Glomerular visceral epithelial cell (primary cell): Measurements from ENCODE around the gene FSIP1.

Experiments
- DNase-seq: peaks from one replicate; pipeline ENCODE4 v3.0.0-alpha.2; 2016; ENCODE audit errors: extremely low spot score

Gene FSIP1

DNA sequence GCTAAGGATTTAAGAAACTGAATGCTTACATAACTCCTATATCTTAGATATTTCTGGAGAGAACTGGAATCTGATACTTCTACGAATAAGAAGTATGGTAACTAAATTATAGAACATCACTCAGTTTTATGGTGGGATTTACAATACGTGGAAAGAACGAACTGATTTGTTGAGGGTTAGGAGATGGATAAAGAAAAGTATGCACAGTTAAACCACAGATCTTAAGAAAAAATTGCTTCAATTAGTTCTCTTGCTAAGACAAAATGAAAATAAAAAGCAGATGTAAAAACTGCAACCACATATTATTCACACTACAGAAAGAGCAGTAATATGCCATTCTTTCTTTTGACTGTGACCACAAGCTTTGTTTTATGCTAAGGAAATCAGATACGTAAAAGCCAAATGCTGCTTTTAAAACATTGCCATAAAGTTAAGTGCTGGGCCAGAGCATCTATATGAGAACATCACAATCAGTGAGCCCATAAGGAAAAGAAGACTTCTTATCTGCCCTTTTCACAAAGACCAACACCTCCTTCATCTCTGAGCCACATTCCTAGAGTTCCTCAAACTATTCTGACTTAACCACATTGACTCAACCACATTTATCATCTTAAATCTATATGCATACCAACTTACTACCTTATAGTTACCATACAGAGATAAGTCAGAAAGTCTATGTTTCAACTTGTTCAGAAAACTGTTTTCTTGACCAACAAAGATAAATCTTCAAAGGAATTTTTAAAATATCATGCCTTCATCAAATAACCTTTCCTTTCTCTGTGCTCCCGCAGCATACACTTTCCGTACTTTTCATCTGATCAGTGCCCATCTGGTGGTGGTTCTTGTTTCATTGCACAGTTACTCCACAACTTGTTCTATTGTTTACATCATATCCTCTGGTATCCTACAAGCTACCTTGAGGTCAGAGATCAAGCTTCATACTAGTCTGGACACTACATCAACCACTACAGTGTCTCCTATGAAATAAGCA lies 61.7 kb downstream of the FSIP1 start:
- peak; percentile 64 for DNase-seq

DNA sequence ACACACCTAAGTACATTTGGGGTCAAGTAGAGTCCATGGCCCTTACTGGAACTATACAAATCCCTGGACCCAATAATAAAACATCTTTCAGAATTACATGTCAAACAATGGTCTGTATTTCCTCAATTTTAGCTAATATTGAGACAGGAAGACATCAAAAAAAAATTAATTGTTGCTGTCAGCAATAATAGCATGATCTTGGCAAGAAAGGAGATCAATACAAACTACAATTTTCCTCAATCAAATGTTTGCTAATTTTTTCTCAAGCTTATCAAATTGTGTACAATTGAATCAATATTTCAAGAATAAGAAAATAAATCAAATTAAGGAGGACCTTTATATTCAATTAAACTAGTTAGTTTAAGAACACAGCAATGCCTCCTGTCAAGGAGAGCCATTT lies 62.6 kb downstream of the FSIP1 start:
- DNase-seq, result no peak

DNA sequence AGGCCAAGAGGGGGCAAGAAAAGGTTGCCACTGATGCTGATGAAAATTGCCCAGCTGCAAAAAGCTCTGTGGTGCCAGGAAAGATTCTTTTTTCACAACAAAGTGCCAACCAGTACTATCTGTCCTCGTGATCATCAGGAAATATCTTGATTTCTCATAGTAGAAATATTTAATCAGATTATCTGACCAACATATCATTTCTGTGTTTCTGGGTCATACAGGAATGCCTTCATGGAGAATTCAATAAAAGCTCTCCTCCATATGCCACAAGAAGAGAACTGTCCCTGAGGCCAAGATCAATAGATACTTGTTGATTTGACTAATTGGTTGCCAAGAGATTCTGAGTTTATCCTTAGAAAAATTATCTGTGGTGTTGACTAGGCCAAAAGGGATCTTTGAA lies 63.5 kb downstream of the FSIP1 start:
- DNase-seq, result no peak

DNA sequence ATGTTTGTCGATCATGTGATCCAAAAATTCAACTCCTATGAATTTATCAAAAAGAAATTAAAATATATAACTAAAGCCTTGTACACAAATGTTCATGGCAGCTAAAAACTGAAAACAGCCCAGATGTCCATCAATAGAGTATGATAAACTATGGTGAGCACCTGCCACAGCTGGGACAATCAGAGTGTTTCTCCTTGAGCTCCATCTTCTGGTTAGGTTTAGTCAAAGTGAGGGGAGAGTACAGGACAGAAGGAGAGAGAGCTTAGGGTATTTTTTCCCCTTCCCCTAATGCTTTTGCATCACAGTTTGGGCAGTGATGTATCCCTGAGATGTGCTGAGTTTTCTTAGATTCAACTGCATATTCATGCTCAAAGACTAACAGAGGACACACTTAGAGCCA lies 65.5 kb downstream of the FSIP1 start:
- DNase-seq, result no peak

DNA sequence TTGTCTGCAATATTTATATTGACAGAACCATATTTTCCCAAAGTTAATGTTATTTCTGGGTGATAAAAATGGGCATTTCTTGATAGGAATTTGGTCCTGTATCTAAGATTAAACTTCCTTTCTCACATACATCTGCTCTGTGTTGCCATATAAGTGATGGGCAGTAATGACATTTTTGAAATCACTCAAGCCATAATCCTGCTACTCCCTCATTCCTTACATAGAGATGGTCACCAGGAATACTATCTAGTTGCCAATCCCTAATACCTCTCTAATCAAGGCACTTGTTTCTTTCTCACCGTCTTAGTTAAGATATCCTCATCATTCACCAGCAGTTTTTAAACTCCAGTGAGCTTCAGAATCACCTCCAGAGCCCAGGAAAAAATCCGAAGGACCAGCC lies 68.4 kb downstream of the FSIP1 start:
- no peak for DNase-seq

DNA sequence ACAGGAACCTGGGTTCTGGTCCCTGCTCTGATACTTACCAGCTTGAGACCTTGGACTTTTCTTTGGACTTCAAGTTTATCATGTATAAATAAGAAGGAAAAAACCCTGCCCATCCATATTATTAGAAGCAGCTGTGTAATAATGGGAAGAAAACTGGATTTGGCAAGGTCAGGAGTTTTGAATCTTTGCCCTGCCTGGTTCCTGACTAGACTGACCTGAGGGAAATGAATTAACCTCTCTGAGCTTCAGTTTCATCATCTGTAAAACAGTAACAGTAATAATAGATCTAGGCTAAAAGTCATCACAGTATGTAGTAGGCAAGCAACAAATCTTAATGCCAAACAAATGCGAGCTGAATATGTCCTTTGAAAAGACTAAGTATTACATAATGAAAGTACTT lies 68.8 kb downstream of the FSIP1 start:
- DNase-seq, result no peak

DNA sequence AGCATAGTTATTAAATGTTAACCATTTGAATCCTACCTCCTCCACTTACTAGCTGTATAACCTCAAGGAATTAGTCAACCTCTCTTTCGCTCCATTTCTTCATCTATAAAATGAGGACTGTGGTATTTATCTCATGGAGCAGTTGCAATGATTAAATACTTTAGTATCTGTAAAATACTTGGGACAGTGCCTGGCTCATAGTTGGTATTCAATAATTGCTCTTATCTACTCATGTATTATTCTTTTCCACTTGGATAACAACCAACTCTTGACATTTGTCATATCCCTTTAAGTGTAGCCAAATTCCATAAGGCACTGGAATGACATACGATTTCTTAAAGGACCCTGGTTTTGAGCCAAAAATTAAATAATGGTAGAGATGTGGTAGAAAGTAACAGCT lies 72.0 kb downstream of the FSIP1 start:
- no peak for DNase-seq

DNA sequence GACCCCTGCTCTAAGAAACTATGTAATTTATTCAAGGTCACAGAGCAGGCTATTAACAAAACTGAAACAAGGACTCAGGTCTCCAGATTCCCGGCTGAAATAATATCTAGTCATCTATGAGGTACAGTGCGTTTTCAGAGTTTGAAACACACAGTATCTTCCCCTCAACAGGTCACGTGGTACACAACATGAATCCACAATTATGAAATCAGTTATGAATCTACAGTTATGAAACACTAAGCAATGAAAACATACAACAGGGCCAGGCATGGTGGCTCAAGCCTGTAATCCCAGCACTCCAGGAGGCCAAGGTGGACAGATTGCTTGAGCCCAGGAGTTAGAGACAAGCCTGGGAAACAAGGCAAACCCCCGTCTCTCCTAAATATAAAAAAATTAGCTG lies 72.7 kb downstream of the FSIP1 start:
- no peak for DNase-seq

DNA sequence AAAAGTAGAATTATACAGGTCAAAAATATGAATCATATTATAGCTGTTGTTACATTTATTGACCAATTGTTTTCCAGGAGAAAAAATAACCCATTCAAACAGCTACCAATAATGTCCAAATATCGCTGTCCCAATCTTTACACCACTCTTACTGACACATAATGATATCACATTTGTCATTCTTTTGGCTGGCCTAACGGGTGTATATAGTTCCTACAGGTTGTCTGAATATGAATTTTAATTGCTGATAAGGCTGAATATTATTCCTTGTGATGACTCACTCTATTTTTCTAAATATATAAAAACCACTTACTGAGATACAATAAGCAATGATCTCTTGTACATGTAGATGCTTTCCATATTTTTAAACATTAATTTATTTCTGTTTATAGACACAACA lies 76.4 kb downstream of the FSIP1 start:
- no peak for DNase-seq

DNA sequence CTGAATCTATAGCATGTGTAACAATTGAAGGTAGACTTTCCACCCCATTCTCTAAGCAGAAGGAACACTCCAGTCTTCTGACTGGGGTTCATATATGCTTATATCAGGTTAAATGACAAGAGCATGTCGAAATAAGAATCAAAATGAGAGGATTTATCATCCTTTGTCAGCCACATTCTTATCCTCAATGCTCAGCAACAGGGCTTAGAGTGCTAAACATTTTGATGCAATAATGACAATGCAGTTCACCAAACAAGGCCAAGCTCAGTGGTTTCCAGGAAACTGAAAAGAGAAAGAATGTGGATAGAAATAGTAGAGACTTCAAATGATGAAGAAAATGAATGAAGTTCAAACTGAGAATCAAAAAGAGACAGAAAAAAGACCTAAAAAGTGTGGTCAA lies 78.0 kb downstream of the FSIP1 start:
- no peak for DNase-seq

DNA sequence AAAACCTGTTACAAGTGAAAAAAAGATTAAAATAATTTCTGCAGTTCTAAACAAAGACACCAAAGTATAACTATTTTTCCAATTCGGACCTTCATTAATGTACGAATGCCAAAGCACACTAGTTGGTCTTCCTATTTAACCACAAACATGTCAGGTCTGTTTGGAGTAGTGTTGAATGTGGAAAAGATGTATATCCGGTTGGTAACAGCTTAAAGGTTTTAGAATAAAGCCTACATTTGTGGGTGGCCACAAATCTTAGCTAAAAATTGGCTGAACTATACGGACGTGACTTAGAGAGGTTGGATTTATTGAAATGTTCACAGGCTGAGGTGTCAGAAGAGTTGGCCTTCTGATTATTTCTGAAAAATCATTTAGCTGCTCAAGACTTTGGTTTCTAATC lies 78.4 kb downstream of the FSIP1 start:
- DNase-seq, result no peak

DNA sequence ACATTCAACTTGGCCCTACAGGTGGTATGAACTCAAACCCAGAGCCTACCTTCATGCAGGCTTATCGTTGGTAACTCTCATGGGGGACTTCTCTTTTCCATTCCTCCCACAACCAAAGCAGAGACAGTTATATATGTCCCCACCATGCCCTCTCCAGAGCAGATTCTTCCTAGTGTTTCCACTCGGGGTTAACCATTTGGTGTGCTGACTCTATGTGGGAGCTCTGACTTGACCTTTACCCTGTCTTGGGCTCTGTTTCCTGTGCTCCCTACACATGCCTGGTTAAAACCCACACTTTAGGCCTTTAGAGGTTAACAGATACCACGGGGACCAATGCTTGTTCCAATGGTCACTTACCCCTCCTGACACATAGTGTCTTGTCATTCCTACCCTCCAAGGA lies 80.7 kb downstream of the FSIP1 start:
- DNase-seq, result no peak

DNA sequence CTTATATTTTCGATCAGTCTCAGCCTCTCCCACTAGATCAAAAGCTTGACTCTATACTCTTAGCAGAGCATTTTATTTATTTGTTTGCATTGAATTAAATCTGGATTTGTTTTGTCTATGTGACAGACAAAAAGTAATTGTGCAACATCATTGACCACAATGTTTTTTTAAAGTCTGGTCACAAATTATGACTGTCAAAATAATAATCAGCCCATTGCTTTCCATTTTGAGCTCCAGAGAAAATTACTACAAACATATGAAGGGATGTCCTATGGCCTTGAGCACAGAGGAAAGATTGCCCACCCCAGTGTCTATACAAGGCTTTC lies 82.3 kb downstream of the FSIP1 start:
- no peak for DNase-seq

DNA sequence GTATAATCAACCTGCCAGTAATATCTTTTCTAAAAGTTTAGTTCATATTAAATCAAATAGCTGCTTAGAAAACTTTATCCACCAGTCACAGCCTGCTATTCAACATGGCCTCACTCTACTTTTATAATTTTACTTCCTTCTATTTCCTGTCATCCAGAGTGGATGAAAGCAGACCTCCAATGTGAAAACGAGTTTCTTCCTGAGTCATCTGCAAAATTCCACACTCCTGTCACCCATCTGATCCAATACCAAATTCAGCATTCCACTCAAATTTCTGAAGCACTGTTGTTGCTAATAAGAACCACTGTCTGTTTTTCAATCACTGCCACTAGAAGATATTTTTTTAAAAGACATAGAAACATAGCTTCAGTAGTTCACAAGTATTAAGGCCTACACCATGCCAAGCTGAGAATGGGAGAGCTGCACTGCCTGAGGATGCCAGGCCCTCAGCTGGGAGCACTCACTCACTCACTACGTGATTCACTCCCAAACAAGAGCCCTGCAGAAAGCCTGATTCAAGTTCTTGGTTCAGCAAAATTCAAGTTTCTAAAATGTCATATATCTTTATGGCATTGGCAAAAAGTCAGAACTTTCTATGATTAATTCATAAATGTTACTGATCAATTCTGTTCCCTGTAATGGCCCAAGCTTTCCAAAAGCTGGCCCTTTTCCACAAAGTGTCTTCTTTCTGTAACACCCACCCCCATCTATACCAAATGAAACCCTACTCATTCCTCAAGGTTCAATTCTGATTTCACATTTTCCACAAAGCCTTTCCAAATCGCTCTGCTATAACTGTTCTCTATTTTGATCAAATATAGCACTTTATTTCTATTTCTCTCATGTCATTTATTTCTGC lies 82.9 kb downstream of the FSIP1 start:
- DNase-seq, result peak; percentile 7

DNA sequence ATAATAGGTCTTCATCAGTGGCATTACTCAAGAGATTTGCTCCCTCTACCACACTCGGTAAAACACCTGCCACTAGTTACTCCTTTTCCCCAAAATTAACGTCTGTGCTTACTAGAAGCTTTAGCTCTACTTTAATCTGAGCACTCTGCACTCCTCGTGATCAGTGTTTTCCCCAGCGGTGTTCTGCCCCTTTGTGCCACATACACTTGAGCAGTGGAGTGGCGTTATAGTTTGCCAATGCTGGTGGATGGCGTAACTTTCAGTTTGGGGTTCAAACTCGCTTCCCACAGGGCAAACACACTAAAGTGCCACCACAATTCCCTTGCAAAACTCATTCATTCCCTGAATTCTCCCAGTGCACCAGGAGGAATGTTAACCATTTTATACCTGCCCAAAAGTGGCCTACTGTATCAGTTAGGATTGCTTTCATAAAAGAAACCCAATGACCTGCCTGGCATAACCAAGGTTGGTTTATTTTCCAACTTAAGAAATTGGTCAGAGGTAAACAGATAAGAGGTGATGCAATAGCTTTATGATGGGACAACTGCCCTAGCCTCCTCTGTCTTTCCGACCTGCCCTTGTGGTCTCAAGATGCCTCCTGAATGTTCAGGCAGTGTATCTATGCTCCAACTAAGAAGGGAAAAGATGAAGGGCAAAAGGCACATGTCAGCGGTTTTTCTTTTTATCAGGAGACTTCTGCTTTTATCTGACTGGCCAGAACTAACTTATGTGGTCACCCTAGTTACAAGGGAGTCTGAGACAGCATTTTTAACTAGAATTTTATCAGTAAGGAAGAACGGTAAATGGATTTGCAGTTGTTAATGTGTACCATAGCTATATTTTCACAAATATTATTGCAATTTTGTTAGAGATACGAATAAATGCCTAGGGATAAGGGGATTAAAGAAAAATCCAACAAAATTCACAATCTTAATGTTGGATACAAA lies 83.9 kb downstream of the FSIP1 start:
- DNase-seq, result no peak

DNA sequence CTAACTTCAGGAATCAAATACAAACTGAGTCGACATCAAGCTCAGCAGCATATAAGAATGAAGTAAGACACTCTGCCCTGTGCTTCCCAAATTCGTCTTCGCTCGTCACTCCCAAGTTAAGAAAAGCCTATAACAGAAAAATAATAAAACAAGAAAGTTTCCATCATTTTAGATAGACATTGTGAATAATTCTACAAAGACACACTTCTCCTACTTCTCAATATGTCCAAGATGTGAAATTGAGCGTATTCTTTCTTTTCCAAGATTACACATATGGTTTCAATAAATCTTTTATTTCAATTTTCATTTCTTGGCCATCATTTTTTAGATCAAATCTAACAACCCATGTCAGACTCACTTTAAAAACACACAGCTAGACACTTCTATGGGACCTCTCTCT lies 85.1 kb downstream of the FSIP1 start:
- no peak for DNase-seq

DNA sequence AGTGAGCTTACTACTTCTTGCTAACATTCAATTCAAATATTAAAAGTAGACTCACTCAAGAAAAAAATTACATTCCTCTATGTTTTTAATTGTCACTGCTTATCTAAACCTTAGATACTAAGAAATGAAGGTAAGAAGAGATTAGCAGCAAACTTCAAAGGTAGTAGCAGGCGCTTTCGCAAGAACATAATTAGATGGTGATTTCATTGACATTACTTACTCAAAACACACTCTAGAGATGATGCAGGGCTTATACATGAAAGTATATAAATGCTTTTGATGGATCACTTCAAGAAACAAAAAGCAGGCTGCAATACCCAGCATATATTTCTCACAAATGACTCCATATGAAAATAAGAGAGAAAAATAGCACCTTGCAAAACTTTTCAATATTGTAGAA lies 86.8 kb downstream of the FSIP1 start:
- DNase-seq, result no peak

DNA sequence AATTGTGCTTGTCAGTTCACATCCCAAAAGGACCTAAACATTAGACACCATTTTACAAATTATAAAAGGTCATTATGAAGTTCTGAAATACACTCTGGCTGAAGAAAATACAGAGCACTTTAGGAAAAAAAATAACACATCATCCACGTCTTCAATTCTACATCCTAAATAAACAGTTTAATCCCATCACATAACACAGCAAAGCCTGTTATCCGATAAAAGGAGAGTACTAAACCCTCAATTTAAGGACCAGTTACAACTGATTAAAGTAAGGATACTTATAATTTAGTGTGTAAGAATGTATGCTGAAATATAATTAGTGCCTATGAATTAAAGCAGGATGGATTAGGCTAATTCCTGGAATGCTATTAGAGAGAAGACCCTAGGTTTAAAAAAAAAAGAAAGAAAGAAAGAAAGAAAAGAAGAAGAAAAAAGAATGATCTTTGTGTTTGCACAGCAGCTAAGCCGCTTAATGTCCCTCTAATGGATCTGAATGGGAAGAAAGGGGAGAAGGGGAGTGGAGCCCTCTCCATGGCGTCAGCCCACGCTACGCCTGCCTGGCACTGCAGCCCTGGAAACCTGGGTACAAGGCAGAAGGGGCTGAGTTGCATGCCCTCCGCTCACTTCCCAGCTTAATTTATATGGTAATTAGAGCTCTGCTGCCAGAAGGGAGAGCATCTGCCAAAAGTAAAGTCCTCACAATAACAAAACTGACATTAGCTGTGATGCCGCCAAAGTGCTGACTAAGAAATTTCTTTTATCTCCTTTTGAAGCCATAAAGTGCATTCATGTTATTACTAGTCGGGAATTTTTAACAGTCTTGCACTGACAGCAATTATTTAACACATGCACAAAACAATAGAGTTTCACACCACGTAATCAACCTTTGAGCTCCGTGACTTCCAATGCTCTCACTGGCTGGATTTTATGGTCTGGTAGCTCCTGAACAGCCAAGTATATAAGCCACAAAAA lies 90.0 kb downstream of the FSIP1 start:
- DNase-seq, result peak; percentile 45

DNA sequence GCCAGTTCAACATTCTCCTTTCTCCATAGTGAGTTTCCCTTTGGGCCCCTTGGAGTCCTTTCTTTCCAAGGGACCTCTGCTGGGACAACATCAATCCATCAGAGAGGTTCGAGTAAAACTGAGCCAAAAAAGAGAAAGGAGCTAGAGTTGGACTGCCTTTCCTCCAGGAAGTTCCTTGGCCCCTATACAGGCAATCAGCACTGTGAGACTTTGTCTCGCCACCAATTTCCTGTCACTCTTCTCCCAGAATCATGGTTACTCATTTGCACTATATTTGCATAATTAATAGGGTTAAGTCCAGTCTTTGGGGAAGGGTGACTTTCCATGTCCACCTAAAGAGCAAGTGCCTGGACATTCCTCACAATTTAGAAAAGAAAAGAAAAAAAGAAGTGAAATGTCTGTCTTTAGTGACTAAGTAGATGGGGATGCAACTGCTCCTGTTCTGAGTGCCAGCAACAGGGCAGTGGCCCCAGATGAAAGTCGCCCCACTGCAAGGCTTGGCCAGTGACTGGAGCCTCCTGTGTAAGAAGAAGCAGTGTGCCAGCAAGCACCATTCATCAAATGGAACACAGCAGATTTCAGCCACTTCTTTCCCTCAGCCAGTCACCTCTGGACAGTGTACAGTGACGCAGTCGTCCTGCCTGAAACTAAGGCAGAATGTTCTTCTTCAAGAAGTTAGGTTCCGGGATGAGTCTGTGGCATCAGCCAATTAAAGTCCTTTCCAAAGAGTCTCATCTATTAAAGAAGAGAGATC lies 91.6 kb downstream of the FSIP1 start:
- DNase-seq, result no peak

DNA sequence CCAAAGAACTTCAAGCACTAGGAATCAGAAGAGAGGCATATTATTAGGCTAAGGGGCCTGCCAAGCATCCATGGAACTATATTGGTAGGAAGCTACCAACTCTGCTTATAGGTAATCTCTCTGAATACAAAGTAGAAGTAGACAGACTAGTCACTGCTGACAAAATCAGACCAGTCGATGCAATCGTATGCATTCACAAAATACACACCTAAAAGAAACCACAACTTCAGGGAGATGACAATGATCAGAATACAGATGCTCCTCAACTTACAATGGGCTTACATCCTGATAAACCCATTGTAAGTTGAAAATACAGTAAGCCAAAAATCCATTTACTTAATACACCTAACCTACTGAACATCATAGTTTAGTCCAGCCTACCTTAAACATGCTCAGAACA lies 94.7 kb downstream of the FSIP1 start:
- DNase-seq, result no peak
